ENCODE measurements around the gene CUL3. TPM values are rescaled to one million over a fixed set of nuclear protein-coding genes. Genes with fewer than 3 reads are reported as not detected.
"Not testable (repeated sequence)": the region's sequence is repeated elsewhere in the genome, so short reads cannot be mapped to it uniquely, and the experiment has no call there.

The CUL3 gene
- total RNA-seq, 1 experiment from 2014 or later, result 140 TPM

DNA sequence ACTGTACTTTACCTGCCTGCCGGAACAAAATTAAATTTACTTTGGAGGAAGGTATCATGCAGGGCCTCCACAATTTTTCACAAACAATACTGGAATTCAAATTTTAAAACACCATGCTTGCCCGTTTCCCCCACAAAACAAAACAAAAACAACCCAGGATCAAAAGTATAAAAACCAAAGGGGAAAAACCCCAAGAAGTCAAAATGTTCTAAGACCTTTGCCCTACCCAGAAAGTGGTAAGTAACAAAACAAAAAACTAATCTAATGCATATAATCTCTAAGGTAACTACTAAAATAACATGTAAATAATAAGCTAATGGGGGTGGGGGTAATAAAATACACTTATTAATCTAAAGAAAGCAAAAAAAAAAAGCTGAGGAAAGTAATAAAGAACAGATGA, 60.5 kb downstream of the CUL3 start:
- ChIA-PET CTCF (no interaction called here), POLR2A (ENCODE audit: low non-redundant PET) (no interaction called here)
- Histone ChIP-seq H3K27me3 (replicated peaks; ENCODE audit: insufficient read depth, low read depth, low read length, poor library complexity) (no peaks in the 10 kb centered on the region), H3K4me3 (ENCODE audit: low read depth, low read length, poor library complexity, severe bottlenecking) (no peak overlapping the region), H3K27ac (ENCODE audit: low read depth, low read length, poor library complexity, severe bottlenecking) (no peak overlapping the region), H3K9me3 (ENCODE audit: low read depth, low read length, poor library complexity, severe bottlenecking) (no peaks in the 10 kb centered on the region), H3K4me1 (ENCODE audit: insufficient read depth, low read length, poor library complexity, severe bottlenecking) (peaks cover 14% of the 10 kb centered on the region), H3K36me3 (ENCODE audit: insufficient read depth, low read length, poor library complexity, severe bottlenecking) (no peaks in the 10 kb centered on the region)
- intact Hi-C loops (cut with micrococcal nuclease; ENCODE audit: unreplicated experiment), result no loop called here
- no TSS peak for BruUV-seq (replicated peaks)
- TF ChIP-seq, protein P1, sequence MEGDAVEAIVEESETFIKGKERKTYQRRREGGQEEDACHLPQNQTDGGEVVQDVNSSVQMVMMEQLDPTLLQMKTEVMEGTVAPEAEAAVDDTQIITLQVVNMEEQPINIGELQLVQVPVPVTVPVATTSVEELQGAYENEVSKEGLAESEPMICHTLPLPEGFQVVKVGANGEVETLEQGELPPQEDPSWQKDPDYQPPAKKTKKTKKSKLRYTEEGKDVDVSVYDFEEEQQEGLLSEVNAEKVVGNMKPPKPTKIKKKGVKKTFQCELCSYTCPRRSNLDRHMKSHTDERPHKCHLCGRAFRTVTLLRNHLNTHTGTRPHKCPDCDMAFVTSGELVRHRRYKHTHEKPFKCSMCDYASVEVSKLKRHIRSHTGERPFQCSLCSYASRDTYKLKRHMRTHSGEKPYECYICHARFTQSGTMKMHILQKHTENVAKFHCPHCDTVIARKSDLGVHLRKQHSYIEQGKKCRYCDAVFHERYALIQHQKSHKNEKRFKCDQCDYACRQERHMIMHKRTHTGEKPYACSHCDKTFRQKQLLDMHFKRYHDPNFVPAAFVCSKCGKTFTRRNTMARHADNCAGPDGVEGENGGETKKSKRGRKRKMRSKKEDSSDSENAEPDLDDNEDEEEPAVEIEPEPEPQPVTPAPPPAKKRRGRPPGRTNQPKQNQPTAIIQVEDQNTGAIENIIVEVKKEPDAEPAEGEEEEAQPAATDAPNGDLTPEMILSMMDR (conservative IDR thresholded peaks at IDR 0.05; ENCODE audit: low read depth, low read length), result no peak
- TF ChIP-seq EZH2 (IDR thresholded peaks at IDR 0.05; ENCODE audit: borderline replicate concordance, low read depth, low read length, poor library complexity, severe bottlenecking), result no peak
- DNase-seq (ENCODE audit: low spot score), result no peak

DNA sequence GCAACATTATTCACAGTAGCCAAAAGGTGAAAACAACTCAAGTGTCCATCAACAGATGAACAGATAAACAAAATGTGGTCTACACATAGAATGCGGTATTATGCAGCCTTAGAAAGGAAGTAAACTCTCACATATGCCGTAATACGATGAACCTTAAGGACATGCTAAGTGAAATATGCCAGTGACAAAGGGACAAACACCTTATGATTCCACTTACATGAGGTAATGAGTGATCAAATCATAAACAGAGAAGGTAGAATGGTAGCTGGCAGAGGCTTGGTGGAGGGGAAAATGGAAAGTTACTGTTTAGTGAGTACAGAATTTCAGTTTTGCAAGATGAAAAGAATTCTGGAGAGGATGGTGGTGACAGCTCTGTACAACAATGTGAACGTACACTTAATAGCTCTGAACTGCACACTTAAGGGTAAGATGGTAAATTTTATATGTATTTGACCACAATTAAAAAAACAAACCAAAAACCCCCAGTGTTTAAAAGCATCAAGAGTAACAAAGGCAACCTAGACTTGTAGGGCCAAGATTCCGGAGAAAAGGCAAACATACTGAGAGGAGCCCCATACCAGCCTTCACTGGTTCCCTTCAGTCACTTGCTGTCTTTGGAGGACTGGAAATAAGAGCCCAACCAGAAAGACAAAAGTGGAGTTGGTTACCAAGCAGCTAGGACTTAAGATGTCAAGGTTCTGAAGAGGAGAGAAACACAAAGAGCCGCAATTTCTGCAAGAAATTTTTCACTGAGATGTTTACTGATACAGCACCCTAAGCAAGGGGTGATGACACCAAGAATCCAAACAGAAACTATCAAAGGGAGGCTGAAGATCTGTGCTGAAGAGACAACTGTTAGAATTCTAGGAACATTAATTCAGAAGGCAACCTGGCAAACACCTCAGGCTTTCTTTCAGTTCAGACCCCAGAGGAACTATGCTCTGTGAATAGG, 61.3 kb downstream of the CUL3 start:
- intact Hi-C loops (cut with micrococcal nuclease; ENCODE audit: unreplicated experiment), result no loop called here
- no peak for TF ChIP-seq EZH2 (IDR thresholded peaks at IDR 0.05; ENCODE audit: borderline replicate concordance, low read depth, low read length, poor library complexity, severe bottlenecking)
- TF ChIP-seq, protein P1 (conservative IDR thresholded peaks at IDR 0.05; ENCODE audit: low read depth, low read length), result no peak
- DNase-seq (ENCODE audit: low spot score), result no peak
- Histone ChIP-seq H3K36me3 (ENCODE audit: insufficient read depth, low read length, poor library complexity, severe bottlenecking) (no peaks in the 10 kb centered on the region), H3K27me3 (replicated peaks; ENCODE audit: insufficient read depth, low read depth, low read length, poor library complexity) (no peaks in the 10 kb centered on the region), H3K4me1 (ENCODE audit: insufficient read depth, low read length, poor library complexity, severe bottlenecking) (peaks cover 14% of the 10 kb centered on the region), H3K9me3 (ENCODE audit: low read depth, low read length, poor library complexity, severe bottlenecking) (no peaks in the 10 kb centered on the region), H3K4me3 (ENCODE audit: low read depth, low read length, poor library complexity, severe bottlenecking) (no peak overlapping the region), H3K27ac (ENCODE audit: low read depth, low read length, poor library complexity, severe bottlenecking) (no peak overlapping the region)
- POLR2A ChIA-PET (ENCODE audit: low non-redundant PET), result no interaction called here
- CTCF ChIA-PET, result no interaction called here
- no TSS peak for BruUV-seq (replicated peaks)

DNA sequence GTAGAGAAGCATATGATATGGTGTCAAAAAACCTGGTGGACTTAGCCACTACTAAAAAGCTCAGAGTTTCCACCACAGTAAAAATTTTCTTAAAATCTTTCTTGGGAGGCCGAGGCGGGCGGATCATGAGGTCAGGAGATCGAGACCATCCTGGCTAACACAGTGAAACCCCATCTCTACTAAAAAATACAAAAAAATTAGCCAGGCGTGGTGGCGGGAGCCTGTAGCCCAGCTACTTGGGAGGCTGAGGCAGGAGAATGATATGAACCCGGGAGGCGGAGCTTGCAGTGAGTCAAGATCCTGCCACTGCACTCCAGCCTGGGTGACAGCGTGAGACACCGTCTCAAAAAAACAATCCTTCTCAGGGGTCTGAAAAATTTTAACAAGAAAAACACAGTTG, 62.7 kb downstream of the CUL3 start:
- POLR2A ChIA-PET (ENCODE audit: low non-redundant PET); H3K9me3 ChIP-seq (ENCODE audit: low read depth, low read length, poor library complexity, severe bottlenecking); DNase-seq (ENCODE audit: low spot score); intact Hi-C loops (cut with micrococcal nuclease; ENCODE audit: unreplicated experiment); H3K36me3 ChIP-seq (ENCODE audit: insufficient read depth, low read length, poor library complexity, severe bottlenecking); H3K4me3 ChIP-seq (ENCODE audit: low read depth, low read length, poor library complexity, severe bottlenecking); H3K27ac ChIP-seq (ENCODE audit: low read depth, low read length, poor library complexity, severe bottlenecking); CTCF ChIA-PET; BruUV-seq (replicated peaks); H3K27me3 ChIP-seq (replicated peaks; ENCODE audit: insufficient read depth, low read depth, low read length, poor library complexity): not testable (repeated sequence)
- H3K4me1 ChIP-seq (ENCODE audit: insufficient read depth, low read length, poor library complexity, severe bottlenecking), result peaks cover 16% of the 10 kb centered on the region

DNA sequence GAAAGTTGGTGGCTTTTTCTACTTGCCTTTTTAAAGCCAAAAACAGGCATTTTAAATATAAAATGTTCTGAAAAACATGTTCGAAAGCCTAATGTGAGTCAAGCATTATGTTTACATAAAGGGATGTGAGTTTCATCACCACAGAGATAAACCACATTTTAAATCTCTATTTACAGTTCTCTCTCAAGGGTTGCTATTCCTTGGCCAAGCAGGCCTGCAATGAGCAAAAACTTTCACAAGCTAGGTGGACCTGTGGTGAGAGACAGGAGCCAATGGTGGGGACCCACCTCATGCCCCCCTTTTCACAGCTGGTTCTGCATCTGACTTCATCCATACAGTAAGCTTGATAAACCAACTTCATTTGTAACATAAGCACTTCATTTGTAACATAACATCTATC, 65.1 kb downstream of the CUL3 start:
- TF ChIP-seq, protein P1 (conservative IDR thresholded peaks at IDR 0.05; ENCODE audit: low read depth, low read length), result no peak
- TF ChIP-seq EZH2 (IDR thresholded peaks at IDR 0.05; ENCODE audit: borderline replicate concordance, low read depth, low read length, poor library complexity, severe bottlenecking), result no peak
- CTCF ChIA-PET, result no interaction called here
- BruUV-seq (replicated peaks), result no TSS peak
- Histone ChIP-seq H3K9me3 (ENCODE audit: low read depth, low read length, poor library complexity, severe bottlenecking) (no peaks in the 10 kb centered on the region), H3K27me3 (replicated peaks; ENCODE audit: insufficient read depth, low read depth, low read length, poor library complexity) (no peaks in the 10 kb centered on the region), H3K4me1 (ENCODE audit: insufficient read depth, low read length, poor library complexity, severe bottlenecking) (peaks cover 12% of the 10 kb centered on the region), H3K4me3 (ENCODE audit: low read depth, low read length, poor library complexity, severe bottlenecking) (no peak overlapping the region), H3K27ac (ENCODE audit: low read depth, low read length, poor library complexity, severe bottlenecking) (no peak overlapping the region), H3K36me3 (ENCODE audit: insufficient read depth, low read length, poor library complexity, severe bottlenecking) (no peaks in the 10 kb centered on the region)
- POLR2A ChIA-PET (ENCODE audit: low non-redundant PET), result no interaction called here
- no peak for DNase-seq (ENCODE audit: low spot score)
- intact Hi-C loops (cut with micrococcal nuclease; ENCODE audit: unreplicated experiment), result no loop called here

Data from A673 (cell line).